H1 (cell line): ENCODE results near the gene KLF13. TPM values are rescaled to one million over a fixed set of nuclear protein-coding genes. Genes with fewer than 3 reads are reported as not detected.
A peak's percentile ranks its signal among the peaks of the same experiment; 100 is the strongest.

Experiments
- CHD1 ChIP-seq: IDR thresholded peaks from 2 replicates; pipeline ENCODE4 v1.6.1; 2012; ENCODE audit warnings: low read depth, low read length, improper control_type of control experiment
- HDAC6 ChIP-seq: IDR thresholded peaks from one replicate; pipeline ENCODE4 v1.7.1; 2012; ENCODE audit warnings: low read depth, mild to moderate bottlenecking, inconsistent platforms, low read length, moderate library complexity
- NRF1 ChIP-seq: IDR thresholded peaks from 2 replicates; pipeline ENCODE4 v1.6.1; 2011; ENCODE audit warnings: mild to moderate bottlenecking, low read depth, low read length, improper control_type of control experiment
- SIRT6 ChIP-seq: IDR thresholded peaks from one replicate; pipeline ENCODE4 v1.7.1; 2012; ENCODE audit warnings: low read length, inconsistent platforms
- polyA plus RNA-seq, 7 experiments: library from polyadenylated mRNA; depleted of rRNA in 3 of 7; stranded (reverse) in 5 of 7; unstranded in 2 of 7; fragments of >200 nt in 5 of 7; fragments of 200-250 nt in 2 of 7; gene quantifications; 1 replicate in 5 of 7; 2 replicates in 1 of 7; 4 replicates in 1 of 7; pipeline versions ENCODE4 v1.2.1 to v1.2.3, GENCODE V29; 2011 to 2013; ENCODE audit warnings: missing spikeins in 2 of 7, mixed read lengths in 2 of 7
- total RNA-seq: library from RNA; stranded (reverse); fragmentation: NEBNext Ultra II Directional; extraction: Animal tissue kit (Norgen Biotek cat#: 25700); gene quantifications from 2 replicates; pipeline ENCODE4 v1.2.1, GENCODE V29; 2021
- TF ChIP-seq, protein P1 (sequence below): fragments of 300-600 bp; sonication (generic); IDR thresholded peaks from 2 replicates; pipeline ENCODE4 v1.7.1; 2012; ENCODE audit warnings: low read length, moderate library complexity, mild to moderate bottlenecking, inconsistent platforms; ENCODE audit not compliant: insufficient replicate concordance
- TF ChIP-seq, protein P2 (sequence below), 3 experiments: IDR thresholded peaks; 1 replicate in 2 of 3; 2 replicates in 1 of 3; pipeline versions ENCODE4 v1.5.1 to v1.6.1; 2011; ENCODE audit warnings: low read length in 3 of 3, mild to moderate bottlenecking in 3 of 3, inconsistent platforms in 2 of 3, low read depth in 1 of 3, moderate library complexity in 1 of 3; ENCODE audit not compliant: insufficient read depth in 1 of 3; ENCODE audit errors: control extremely low read depth in 1 of 3
- TF ChIP-seq, protein P3 (sequence below): IDR thresholded peaks from 2 replicates; pipeline ENCODE4 v1.6.1; 2012; ENCODE audit warnings: inconsistent platforms

Gene KLF13
- total and polyA plus RNA-seq, 2 of the 8 experiments (the other 6 are each of a cell fraction or from before 2014, with no cell fraction given): 18.3 to 33.4 TPM

DNA sequence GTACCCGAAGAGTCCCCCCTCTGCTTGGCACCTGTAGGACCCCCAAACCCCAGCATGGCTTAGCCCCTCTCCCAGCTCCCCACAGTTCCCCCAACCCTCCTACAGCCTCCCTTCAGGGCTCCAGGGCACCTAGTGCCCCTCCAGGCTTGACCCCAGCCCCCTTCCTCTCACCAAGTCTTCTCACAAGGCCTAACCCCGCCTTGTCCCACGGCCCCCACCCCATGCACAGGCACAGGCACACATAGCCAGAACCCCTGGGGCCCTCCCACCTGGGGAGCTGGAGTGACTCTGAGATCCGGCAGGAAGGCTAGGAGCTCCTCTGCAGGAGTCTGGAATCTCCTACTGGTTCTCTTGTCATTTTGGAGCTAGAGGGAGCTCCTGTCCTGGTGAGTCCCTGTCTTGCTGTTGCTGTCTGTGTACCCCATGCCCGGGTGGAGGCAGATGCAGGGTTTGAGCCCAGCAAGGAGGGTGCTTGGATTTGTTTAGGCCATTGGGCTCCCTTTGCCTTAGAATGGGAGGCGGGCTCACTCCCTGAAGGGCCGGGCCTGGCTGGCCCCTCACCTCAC, 39.6 kb downstream of the KLF13 start (continued):
- TF ChIP-seq, protein P1, sequence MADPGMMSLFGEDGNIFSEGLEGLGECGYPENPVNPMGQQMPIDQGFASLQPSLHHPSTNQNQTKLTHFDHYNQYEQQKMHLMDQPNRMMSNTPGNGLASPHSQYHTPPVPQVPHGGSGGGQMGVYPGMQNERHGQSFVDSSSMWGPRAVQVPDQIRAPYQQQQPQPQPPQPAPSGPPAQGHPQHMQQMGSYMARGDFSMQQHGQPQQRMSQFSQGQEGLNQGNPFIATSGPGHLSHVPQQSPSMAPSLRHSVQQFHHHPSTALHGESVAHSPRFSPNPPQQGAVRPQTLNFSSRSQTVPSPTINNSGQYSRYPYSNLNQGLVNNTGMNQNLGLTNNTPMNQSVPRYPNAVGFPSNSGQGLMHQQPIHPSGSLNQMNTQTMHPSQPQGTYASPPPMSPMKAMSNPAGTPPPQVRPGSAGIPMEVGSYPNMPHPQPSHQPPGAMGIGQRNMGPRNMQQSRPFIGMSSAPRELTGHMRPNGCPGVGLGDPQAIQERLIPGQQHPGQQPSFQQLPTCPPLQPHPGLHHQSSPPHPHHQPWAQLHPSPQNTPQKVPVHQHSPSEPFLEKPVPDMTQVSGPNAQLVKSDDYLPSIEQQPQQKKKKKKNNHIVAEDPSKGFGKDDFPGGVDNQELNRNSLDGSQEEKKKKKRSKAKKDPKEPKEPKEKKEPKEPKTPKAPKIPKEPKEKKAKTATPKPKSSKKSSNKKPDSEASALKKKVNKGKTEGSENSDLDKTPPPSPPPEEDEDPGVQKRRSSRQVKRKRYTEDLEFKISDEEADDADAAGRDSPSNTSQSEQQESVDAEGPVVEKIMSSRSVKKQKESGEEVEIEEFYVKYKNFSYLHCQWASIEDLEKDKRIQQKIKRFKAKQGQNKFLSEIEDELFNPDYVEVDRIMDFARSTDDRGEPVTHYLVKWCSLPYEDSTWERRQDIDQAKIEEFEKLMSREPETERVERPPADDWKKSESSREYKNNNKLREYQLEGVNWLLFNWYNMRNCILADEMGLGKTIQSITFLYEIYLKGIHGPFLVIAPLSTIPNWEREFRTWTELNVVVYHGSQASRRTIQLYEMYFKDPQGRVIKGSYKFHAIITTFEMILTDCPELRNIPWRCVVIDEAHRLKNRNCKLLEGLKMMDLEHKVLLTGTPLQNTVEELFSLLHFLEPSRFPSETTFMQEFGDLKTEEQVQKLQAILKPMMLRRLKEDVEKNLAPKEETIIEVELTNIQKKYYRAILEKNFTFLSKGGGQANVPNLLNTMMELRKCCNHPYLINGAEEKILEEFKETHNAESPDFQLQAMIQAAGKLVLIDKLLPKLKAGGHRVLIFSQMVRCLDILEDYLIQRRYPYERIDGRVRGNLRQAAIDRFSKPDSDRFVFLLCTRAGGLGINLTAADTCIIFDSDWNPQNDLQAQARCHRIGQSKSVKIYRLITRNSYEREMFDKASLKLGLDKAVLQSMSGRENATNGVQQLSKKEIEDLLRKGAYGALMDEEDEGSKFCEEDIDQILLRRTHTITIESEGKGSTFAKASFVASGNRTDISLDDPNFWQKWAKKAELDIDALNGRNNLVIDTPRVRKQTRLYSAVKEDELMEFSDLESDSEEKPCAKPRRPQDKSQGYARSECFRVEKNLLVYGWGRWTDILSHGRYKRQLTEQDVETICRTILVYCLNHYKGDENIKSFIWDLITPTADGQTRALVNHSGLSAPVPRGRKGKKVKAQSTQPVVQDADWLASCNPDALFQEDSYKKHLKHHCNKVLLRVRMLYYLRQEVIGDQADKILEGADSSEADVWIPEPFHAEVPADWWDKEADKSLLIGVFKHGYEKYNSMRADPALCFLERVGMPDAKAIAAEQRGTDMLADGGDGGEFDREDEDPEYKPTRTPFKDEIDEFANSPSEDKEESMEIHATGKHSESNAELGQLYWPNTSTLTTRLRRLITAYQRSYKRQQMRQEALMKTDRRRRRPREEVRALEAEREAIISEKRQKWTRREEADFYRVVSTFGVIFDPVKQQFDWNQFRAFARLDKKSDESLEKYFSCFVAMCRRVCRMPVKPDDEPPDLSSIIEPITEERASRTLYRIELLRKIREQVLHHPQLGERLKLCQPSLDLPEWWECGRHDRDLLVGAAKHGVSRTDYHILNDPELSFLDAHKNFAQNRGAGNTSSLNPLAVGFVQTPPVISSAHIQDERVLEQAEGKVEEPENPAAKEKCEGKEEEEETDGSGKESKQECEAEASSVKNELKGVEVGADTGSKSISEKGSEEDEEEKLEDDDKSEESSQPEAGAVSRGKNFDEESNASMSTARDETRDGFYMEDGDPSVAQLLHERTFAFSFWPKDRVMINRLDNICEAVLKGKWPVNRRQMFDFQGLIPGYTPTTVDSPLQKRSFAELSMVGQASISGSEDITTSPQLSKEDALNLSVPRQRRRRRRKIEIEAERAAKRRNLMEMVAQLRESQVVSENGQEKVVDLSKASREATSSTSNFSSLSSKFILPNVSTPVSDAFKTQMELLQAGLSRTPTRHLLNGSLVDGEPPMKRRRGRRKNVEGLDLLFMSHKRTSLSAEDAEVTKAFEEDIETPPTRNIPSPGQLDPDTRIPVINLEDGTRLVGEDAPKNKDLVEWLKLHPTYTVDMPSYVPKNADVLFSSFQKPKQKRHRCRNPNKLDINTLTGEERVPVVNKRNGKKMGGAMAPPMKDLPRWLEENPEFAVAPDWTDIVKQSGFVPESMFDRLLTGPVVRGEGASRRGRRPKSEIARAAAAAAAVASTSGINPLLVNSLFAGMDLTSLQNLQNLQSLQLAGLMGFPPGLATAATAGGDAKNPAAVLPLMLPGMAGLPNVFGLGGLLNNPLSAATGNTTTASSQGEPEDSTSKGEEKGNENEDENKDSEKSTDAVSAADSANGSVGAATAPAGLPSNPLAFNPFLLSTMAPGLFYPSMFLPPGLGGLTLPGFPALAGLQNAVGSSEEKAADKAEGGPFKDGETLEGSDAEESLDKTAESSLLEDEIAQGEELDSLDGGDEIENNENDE: no peak
- TF ChIP-seq HDAC6: no peak
- TF ChIP-seq, protein P2, sequence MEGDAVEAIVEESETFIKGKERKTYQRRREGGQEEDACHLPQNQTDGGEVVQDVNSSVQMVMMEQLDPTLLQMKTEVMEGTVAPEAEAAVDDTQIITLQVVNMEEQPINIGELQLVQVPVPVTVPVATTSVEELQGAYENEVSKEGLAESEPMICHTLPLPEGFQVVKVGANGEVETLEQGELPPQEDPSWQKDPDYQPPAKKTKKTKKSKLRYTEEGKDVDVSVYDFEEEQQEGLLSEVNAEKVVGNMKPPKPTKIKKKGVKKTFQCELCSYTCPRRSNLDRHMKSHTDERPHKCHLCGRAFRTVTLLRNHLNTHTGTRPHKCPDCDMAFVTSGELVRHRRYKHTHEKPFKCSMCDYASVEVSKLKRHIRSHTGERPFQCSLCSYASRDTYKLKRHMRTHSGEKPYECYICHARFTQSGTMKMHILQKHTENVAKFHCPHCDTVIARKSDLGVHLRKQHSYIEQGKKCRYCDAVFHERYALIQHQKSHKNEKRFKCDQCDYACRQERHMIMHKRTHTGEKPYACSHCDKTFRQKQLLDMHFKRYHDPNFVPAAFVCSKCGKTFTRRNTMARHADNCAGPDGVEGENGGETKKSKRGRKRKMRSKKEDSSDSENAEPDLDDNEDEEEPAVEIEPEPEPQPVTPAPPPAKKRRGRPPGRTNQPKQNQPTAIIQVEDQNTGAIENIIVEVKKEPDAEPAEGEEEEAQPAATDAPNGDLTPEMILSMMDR (IDR thresholded peaks at IDR 0.05; ENCODE audit: control extremely low read depth in 1 of 3, insufficient read depth in 1 of 3, low read depth in 1 of 3, low read length in 3 of 3): peak in 1 of 3 experiments; percentile 23; a peak in 1 of 4 replicates
- TF ChIP-seq SIRT6: no peak
- TF ChIP-seq, protein P3, sequence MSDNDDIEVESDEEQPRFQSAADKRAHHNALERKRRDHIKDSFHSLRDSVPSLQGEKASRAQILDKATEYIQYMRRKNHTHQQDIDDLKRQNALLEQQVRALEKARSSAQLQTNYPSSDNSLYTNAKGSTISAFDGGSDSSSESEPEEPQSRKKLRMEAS: no peak
- no peak for TF ChIP-seq CHD1
- TF ChIP-seq NRF1: no peak
